PC-3 (cell line): ENCODE measurements around the gene DUSP5.

Source experiments
- EZH2 ChIP-seq: fragments of 300-600 bp; sonication (generic); IDR thresholded peaks from one replicate; pipeline ENCODE4 v1.6.1; 2017; ENCODE audit warnings: antibody characterized with exemption, mild to moderate bottlenecking, low read length; ENCODE audit not compliant: unreplicated experiment
- EZH2phosphoT487 ChIP-seq: fragments of 300-600 bp; sonication (generic); IDR thresholded peaks from 2 replicates; pipeline ENCODE4 v1.6.1; 2018; ENCODE audit warnings: mild to moderate bottlenecking, antibody characterized with exemption, low read length, borderline replicate concordance
- TF ChIP-seq, protein P1 (sequence below): fragments of 300-600 bp; sonication (generic); conservative IDR thresholded peaks from 2 replicates; pipeline ENCODE4 v1.5.1; 2017; ENCODE audit warnings: antibody characterized with exemption, low read depth, mild to moderate bottlenecking, low read length

DNA sequence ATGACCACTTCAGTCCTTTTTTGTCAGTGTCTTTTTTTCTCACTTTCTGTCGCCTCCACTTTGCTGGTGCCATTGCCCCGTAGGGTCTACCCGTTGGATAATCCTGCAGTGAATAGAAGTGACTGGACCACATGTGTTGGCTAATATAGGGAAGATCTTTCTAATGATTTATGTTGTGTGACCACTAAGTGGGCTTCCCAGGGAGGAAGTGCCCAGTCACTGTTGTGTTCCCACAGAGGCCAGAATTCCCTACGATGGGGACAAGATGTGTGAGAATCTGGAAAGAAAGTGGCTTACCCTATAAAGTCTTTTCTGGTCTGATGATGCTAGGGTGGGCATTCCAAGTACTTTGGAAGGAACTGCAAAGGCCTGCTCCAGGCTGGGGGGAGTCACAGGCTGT, 41.4 kb downstream of the DUSP5 start:
- TF ChIP-seq, protein P1, sequence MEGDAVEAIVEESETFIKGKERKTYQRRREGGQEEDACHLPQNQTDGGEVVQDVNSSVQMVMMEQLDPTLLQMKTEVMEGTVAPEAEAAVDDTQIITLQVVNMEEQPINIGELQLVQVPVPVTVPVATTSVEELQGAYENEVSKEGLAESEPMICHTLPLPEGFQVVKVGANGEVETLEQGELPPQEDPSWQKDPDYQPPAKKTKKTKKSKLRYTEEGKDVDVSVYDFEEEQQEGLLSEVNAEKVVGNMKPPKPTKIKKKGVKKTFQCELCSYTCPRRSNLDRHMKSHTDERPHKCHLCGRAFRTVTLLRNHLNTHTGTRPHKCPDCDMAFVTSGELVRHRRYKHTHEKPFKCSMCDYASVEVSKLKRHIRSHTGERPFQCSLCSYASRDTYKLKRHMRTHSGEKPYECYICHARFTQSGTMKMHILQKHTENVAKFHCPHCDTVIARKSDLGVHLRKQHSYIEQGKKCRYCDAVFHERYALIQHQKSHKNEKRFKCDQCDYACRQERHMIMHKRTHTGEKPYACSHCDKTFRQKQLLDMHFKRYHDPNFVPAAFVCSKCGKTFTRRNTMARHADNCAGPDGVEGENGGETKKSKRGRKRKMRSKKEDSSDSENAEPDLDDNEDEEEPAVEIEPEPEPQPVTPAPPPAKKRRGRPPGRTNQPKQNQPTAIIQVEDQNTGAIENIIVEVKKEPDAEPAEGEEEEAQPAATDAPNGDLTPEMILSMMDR, result no peak
- TF ChIP-seq EZH2 (no peak), EZH2phosphoT487 (no peak)
